COLO829 (cell line): ENCODE data around the gene CREB3.
A peak's percentile ranks its signal among the peaks of the same experiment; 100 is the strongest.

Experiments
- DNase-seq: peaks from one replicate; pipeline ENCODE4 v3.0.0; 2012; ENCODE audit warnings: low spot score

The CREB3 gene

DNA sequence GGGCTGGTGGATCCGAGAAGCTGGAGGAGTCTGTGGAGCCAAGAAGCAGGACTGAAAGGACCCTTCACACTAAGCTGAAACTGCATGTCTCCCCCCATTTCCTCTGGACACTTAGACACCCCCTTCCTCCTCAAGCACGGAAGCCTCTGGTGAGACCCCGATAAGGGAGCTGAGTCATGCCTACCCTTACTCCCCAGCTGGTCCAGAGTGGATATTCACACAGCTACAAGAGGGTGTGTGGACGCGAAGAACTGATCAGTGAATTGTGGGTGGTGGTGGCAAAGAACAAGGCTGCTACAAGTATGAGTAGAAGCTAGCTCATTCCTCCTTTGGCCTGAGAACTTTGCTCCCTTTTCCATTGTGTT is 4.8 kb upstream of the CREB3 start:
- no peak for DNase-seq

DNA sequence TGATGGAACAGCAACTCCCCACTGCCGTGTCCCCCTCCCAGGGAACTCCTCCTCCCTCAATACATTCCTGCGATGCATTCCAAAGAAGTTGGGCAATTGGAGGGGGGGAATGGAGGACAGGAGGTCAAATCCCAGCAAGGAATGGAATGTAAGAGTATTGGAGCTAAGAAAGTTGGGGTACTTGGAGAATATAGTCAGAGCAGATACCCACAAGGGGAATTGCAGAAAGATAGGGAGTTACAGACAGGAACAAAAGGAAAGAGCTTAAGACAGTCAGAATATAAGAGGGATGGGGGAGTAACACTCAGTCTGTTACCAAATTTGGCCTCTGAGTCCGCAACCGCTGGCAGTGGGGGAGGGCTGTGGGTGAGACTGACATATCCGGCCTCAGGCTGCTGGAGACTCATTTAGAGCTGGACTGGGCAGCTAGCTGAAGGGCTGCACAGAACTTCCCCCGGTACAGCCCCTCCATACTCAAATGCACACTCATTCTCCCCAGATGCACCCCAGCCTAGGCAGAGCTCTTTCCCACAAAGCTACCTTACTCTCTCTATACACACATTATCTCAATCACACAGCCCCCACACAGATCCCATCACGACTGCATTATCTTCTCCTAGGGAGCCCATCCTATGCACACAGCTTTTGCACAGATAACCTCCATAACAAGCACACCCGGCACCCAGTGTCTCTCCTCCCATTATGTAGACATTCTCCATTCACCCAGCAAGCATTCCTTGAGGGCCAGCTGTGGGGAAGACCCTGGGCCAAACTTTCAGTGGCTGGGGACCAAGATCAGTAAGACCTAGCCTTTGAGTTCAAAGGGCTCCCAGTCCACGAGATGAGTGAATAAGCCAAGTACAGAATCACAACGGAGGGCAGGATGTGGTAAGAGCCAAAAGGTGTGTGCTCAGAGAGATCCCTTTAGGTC is 4.2 kb upstream of the CREB3 start:
- DNase-seq: no peak

- DNase-seq: no peak
Measured at GRCh38 chr9:35729101-35729500, 3.4 kb upstream of the CREB3 start.

DNA sequence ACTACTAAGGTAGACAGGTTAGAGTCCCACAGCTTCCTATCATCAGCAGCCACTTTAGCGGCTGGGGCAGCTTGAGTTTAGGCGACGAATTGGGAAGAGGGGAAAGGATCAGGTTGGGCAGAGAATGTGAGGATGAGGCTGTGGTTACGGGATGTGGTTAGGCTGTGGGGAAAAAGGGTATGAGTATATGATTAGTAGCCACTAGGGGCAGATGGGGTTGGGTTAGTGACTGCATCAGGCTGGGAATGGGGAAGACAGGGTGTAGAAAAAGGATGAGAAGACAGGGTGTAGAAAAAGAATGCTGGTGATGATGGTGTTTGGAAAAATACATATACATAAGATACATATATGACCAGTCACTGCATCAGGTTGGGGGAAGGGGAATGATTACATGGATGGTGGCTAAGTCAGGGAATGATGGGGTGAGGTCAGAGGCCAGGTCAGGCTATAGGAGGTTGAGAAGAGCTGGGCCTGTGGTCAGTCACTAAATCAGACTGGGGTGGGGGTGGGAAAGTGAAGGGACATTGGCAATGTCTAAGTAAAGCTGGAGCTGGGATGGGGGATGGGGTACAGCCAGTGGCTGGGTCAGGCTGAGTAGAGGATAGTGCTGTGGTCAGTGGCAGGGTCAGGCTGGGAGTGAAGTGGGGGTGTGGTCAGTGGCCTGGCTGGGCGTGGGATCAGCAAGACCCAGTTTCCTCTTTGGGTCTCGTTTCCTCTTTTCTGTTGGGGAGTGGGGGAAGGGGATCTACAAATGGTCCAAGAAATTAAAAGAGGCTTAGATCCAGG is 2.6 kb upstream of the CREB3 start:
- DNase-seq: peak; percentile 84

- DNase-seq: no peak
Measured at GRCh38 chr9:35730486-35730854, 2.0 kb upstream of the CREB3 start.

DNA sequence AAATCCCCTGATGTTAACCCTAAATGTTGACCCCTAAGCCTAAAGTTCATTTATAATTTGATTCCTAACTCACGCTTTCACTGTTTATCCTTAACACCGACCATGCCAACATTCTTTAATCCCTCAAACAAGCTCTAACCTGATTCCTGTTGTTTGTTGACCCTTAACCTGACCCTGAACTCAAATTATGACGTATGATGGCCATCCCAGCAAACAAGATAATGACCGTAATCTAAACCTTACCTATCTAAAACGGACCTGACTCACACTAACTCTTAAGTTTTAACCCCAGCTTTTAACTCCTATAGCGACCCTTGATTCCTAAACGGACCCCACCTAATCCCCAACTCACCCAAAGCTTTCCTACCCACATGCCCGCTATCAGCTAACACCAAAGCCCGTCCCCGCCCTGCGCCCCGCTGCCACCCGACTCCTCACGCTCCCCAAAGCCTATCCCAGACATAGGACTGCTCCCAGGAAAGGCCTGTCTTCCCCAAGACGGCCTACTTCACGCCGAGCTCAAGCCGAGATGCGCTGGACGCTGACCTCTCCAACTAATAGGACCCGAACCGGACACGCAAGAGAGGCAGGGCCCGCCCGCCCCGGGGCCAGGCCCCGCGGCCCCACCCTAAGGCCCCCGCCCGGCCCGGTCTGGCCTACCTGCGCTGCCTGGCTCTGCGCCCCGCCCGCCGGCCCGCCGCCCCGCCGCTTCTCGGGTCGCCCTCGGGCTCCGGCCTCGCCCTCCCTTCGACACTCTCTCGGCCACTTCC is 866 bp upstream of the CREB3 start:
- no peak for DNase-seq

DNA sequence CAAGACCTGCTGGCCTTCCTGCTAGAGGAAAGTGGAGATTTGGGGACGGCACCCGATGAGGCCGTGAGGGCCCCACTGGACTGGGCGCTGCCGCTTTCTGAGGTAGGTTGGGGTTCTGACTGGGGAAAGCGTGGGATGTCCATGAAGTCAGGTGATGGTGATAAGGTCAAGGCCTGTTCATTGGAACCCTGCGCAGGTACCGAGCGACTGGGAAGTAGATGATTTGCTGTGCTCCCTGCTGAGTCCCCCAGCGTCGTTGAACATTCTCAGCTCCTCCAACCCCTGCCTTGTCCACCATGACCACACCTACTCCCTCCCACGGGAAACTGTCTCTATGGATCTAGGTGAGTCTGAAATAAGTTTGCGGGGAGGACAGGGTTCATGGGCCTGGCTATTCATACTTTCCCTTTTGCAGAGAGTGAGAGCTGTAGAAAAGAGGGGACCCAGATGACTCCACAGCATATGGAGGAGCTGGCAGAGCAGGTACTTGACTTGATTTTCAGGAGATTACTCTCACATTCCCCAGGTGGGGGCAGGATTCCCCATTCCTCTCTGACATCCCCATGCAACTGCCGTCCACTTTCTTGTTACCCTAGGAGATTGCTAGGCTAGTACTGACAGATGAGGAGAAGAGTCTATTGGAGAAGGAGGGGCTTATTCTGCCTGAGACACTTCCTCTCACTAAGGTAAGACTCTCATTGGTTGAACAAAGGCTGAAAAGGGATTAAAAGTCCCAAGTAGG is 505 bp downstream of the CREB3 start:
- peak; percentile 88 for DNase-seq

- no peak for DNase-seq
Measured at GRCh38 chr9:35734096-35734495, 1.6 kb downstream of the CREB3 start.

- DNase-seq: peak; percentile 80
Measured at GRCh38 chr9:35736201-35736633, 3.8 kb downstream of the CREB3 start.

DNA sequence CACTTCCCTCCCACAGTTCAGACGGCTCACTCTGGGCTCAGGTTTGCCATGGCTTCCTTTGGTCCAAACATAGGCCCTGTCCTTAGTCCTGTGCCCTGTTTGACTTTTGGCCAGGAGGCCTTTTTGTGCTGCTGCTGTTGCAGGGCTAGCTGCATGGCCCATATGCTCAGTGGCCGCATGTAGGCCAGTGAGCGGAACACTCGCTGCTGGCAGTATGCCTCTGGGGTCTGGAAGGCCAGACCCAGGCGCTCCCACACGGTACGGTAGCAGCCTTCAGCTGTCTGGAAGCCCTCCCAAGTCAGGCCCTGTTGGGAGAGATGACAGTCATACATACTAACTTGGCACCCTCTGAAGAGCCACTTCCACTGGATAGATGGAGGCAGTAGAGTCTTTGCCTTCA is 4.7 kb downstream of the CREB3 start:
- DNase-seq: no peak

DNA sequence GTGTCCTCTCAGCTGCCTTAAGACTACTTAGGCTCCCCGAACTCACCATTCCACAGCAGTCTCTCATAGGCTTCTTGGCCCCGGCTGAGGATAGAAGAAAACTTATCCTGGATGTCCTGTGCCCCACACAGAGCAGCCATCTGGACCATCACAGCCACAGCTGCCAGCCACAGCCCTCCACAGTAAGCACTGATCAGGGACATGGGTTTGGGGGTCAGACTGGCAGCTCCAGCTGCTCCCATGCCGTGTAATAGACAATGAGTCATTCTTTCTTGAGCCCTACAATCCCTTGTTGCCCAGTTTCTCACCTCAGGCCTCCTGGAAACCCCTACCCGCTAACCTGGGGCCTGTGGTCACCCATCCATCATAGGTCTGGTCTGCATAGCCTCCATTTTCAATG is 5.7 kb downstream of the CREB3 start:
- DNase-seq: no peak

GRCh38 chr9:35738924-35739323 is 6.5 kb downstream of the CREB3 start:
- no peak for DNase-seq

GRCh38 chr9:35740243-35740642 is 7.8 kb downstream of the CREB3 start:
- no peak for DNase-seq

DNA sequence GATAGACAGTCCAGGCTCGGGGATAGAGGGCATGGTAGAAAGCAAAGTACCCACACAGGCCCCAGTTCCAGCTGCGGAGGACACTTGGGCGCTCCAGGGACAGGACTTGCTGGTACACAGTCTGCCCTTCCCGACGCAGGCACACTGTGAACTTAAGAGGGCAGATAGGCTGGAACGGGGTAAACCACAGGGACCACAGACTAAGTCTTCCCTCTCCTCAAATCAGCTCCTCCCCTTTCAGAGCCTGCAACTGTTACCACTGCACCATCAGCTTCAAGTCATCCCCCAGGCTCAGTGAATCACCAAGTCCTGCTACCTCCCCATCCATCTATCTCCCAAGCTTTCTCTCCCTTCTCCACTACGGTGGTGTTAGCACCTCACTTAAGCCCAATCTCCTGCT is 9.3 kb downstream of the CREB3 start:
- DNase-seq: no peak

GRCh38 chr9:35743452-35743851 is 11.0 kb downstream of the CREB3 start:
- DNase-seq: no peak

DNA sequence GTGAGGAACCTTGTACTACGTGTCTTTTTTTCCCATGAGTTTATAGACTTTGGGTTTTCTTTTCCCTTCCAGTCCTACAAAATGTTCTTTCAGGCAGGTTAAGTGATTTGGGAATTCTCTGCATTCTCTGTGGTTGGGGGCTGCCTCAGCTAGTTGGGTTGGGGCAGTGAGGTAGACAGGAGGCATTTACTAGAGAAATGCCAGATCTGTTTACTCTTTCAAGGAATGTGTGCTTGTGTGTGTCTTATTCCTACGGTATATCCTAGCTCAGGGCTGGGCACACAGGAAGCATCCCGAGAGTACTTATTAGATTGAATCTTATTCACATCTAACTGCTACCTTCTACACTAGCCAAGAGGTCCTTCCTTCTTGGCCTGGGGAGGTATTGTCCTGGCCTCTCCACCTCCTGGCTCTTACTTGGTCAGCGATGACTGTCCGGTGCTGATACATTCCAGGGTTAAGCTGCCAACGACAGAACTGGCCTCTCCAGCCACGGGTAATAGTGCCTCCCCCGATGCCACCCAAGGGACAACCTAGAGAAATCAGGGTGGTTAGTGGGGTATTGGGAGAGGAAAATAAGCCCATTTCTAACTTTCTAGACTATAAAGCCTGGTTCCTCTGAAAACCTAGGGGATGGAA is 11.5 kb downstream of the CREB3 start:
- no peak for DNase-seq

- no peak for DNase-seq
Measured at GRCh38 chr9:35745569-35745968, 13.1 kb downstream of the CREB3 start.

GRCh38 chr9:35746583-35746982 is 14.1 kb downstream of the CREB3 start:
- DNase-seq: no peak

DNA sequence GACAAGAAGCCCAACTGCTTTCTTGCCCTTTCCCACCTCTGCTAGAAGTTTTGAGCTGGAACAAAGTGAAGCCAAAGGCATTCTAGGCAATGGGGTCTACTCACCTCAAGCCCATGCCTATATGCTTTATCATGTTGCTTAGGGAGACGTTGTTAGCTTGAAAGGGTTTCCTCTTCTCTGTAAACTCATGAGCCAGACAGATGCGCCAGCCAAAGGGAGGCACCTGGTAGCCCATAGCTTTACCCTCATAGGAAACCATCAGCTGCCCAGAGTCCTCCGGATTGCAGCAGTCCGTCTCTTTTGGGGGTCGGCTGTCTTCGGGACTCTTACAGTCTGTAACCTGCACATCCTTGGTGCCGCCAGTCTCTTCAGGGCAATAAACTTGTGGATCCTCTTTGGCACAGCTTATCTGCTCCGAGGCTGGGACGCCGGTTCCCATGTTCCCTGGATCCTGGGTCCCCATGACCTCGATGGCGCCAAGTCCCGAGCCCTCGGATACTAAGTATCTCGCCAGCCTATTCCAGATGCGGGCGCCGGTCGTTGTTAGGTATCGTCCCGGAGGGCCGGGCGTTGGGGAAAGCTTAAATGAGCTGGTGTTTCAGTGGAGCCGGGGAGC is 15.9 kb downstream of the CREB3 start:
- no peak for DNase-seq

DNA sequence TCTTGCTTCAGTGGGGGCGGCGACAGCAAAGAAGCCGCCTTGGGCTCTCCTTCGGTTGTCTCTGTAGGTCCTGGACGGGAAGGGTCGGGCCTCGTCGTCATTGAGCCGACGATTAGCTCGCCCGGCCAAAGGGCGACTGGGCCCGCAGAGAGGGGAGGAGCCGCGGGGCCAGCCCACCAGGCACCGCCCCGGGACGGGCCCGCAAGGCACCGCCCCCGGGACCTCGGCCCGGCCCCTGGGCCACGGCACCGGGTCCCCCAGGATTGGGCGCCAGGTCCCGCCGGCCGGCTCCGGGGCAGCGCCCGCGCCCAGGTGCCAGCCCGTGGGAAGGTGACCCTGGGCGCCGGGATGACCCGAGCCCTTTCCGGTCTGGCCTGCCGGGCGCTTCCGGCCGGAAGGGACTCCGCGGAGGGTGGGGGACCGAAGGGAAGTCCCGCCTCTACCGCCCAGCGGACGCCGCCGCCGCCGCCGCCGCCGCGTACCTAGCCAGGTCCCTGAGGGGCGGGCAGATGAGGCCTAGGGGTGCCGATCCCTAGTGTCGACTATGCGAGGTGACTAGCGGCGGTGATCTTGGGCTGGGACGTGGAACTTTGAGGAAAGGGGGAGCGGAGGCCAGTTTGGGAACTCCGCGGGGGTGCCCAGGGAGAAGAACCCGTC is 16.5 kb downstream of the CREB3 start, which contains the start of the genes GBA2 and RGP1:
Gene GBA2, minus strand, starts transcription at position 371 of the 657 bp plus-strand sequence. CDS start 524 bp downstream, outside the sequence.
Gene RGP1, plus strand, starts transcription at position 430 of the 657 bp plus-strand sequence. CDS start 469 bp downstream, outside the sequence.
- peak; percentile 54 for DNase-seq
